Bronchial epithelial cell (primary cell): ENCODE measurements around the gene ATG12. TPM values are rescaled to one million over a fixed set of nuclear protein-coding genes. Genes with fewer than 3 reads are reported as not detected.
"Not testable (repeated sequence)": the region's sequence is repeated elsewhere in the genome, so short reads cannot be mapped to it uniquely, and the experiment has no call there.

Source experiments
- DNase-seq: peaks from one replicate; pipeline ENCODE4 v3.0.0-alpha.2; 2010; ENCODE audit warnings: low read depth
- FAIRE-seq: peaks from 2 replicates; lab custom pipeline; 2011; peaks lifted over from hg19 to GRCh38; lab: Jason Lieb, UNC
- H3K27me3 ChIP-seq: 2 replicates; pipeline ENCODE4 v1.5.1; 2011; ENCODE audit warnings: low read length; ENCODE audit not compliant: control insufficient read depth, insufficient read depth
- H3K36me3 ChIP-seq: 2 replicates; pipeline ENCODE4 v1.5.1; 2011; ENCODE audit warnings: low read length; ENCODE audit not compliant: control insufficient read depth, insufficient read depth
- H3K4me3 ChIP-seq: 2 replicates; pipeline ENCODE4 v1.5.1; 2011; ENCODE audit warnings: mild to moderate bottlenecking, low read depth, low read length, control low read depth
- total RNA-seq: library from RNA; depleted of rRNA; stranded (reverse); fragments of >200 nt; gene quantifications from 2 replicates; pipeline ENCODE4 v1.2.1, GENCODE V29; 2014
- TF ChIP-seq, protein P1 (sequence below): IDR thresholded peaks from 2 replicates; pipeline ENCODE4 v1.5.1; 2011; ENCODE audit warnings: mild to moderate bottlenecking, moderate library complexity, low read length, control low read depth, inconsistent platforms; ENCODE audit not compliant: insufficient read depth, severe bottlenecking

The ATG12 gene
- 28.8 and 45.5 TPM in 2 replicates for total RNA-seq

DNA sequence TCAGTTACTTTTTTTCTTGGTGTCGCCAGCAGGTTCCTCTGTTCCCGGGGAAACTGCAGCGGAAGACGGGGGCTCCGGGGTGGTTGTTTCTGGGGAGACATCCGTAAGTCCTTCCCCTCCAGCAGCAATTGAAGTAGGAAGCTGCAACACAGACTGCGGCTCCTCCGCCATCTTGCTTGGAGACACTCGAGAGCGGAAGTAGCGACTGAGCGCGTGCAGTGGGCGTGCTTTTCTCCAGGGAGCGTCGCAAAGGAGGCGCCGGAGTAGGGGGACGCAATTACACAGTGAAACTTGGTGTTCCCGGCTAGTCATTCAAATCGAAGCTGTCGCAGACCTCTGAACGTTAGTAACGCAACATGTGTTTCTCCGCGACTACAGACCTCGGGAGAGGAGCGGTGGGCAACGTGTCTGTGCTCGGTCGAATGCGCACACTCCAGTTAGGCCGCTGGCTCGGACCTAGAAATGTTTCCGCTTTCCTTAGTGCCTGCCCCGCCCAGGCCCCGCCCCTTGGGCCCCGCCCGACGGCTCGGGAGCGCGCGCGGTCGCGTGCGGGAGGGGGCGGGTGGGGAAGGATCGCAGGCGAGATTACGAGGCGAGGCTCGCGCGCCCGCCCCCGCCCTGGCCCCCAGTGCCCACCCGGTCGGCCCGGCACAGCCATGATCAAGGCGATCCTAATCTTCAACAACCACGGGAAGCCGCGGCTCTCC, at the start of gene ATG12, which contains the start of gene AP3S1:
Gene ATG12, minus strand, starts transcription at position 184 of the 707 bp plus-strand sequence. Its CDS starts 13 bp downstream, at position 171.
Gene AP3S1, plus strand, starts transcription at position 554 of the 707 bp plus-strand sequence. Its CDS starts 103 bp downstream, at position 657.
- TF ChIP-seq, protein P1, sequence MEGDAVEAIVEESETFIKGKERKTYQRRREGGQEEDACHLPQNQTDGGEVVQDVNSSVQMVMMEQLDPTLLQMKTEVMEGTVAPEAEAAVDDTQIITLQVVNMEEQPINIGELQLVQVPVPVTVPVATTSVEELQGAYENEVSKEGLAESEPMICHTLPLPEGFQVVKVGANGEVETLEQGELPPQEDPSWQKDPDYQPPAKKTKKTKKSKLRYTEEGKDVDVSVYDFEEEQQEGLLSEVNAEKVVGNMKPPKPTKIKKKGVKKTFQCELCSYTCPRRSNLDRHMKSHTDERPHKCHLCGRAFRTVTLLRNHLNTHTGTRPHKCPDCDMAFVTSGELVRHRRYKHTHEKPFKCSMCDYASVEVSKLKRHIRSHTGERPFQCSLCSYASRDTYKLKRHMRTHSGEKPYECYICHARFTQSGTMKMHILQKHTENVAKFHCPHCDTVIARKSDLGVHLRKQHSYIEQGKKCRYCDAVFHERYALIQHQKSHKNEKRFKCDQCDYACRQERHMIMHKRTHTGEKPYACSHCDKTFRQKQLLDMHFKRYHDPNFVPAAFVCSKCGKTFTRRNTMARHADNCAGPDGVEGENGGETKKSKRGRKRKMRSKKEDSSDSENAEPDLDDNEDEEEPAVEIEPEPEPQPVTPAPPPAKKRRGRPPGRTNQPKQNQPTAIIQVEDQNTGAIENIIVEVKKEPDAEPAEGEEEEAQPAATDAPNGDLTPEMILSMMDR = no peak
- Histone ChIP-seq H3K27me3 (no peaks in the 10 kb centered on the region), H3K4me3 (peak within 1 kb of the TSS; percentile 94), H3K36me3 (peaks cover 3% of the 10 kb centered on the region)
- FAIRE-seq = no peak
- peak; percentile 82 for DNase-seq

DNA sequence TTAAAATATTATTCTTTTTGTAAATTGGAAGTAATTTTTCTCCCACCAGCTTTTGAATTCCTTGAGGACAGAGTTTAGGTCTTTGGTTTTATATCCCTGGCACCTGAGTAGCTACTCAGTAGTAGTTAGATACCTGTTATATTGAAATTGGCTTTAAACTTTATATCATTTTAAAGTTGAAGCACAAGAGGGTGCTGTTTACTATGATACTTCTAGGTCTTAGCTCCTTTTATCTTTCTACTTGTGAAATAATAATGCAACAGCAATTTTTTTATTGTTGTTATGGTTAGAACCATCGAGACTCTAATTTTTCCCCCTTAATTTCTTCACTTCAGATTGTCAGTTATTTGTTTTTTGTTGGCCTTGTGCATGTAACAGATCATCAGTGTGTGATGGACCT, 46.7 kb upstream of the ATG12 start:
- FAIRE-seq = no peak

DNA sequence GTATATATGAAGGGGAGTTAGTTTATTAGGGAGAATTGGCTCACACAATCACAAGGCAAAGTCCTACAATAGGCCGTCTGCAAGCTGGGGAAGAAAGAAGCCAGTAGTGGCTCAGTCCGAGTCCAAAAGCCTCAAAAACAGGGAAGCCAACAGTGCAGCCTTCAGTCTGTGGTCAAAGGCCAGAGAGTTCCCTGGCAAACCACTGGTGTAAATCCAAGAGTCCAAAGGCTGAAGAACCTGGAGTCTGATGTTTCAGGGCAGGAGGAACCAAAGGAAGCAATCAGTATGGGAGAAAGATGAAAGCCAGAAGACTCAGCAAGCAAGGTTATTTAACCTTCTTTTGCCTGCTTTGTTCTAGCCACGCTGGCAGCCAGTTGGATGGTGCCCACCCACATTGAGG, 43.8 kb upstream of the ATG12 start:
- FAIRE-seq, H3K4me3 ChIP-seq, H3K36me3 ChIP-seq, H3K27me3 ChIP-seq, DNase-seq: not testable (repeated sequence)

More for the DNA sequence above, 46.7 kb upstream of the ATG12 start:
- no peaks in the 10 kb centered on the region for H3K27me3 ChIP-seq
- DNase-seq = peak; percentile 15
- no peaks in the 10 kb centered on the region for H3K36me3 ChIP-seq
- TF ChIP-seq, protein P1 = no peak
- no peak overlapping the region for H3K4me3 ChIP-seq

DNA sequence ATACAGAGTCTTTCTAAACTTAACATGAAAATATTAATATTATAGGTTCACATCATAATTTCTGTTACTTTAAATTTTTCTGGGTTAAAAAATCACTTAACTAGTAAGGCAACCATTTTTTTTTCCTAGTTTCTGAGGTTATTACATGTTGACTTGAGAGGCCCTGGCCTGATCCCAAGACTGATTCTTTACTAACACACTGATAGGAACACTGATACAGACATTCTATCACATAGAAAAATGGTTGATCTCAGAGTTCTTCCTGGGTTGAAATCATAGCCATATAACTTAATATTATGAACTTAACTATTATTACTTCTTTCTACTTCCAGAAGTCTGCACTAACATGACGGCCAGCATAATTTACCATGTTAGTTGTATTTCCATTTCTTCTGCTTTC, 43.3 kb upstream of the ATG12 start:
- FAIRE-seq = no peak
- H3K27me3 ChIP-seq = no peaks in the 10 kb centered on the region
- H3K4me3 ChIP-seq = no peak overlapping the region
- H3K36me3 ChIP-seq = no peaks in the 10 kb centered on the region
- no peak for DNase-seq
- TF ChIP-seq, protein P1 = no peak

DNA sequence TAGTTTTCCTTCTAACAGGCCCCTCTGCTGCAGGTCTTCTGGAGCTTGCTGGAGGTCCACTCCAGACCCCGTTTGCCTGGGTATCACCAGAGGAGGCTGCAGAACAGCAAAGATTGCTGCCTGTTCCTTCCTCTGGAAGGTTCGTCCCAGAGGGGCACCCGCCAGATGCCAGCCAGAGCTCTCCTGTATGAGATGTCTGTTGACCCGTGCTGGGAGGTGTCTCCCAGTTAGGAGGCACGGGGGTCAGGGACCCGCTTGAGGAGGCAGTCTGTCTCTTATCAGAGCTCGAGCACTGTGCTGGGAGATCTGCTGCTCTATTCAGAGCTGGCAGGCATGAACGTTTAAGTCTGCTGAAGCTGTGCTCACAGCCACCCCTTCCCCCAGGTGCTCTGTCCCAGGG, 41.1 kb upstream of the ATG12 start:
- not testable (repeated sequence) for FAIRE-seq, H3K4me3 ChIP-seq, H3K27me3 ChIP-seq, DNase-seq, H3K36me3 ChIP-seq

DNA sequence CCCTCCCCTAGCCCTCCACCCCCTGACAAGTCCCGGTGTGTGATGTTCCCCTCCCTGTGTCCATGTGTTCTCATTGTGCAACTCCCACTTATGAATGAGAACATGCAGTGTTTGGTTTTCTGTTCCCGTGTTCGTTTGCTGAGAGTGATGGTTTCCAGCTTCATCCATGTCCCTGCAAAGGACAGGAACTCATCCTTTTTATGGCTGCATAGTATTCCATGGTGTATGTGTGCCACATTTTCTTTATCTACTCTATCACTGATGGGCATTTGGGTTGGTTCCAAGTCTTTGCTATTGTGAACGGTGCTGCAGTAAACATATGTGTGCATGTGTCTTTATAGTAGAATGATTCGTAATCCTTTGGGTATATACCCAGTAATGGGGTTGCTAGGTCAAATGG, 36.0 kb upstream of the ATG12 start:
- not testable (repeated sequence) for DNase-seq, FAIRE-seq, H3K4me3 ChIP-seq, H3K27me3 ChIP-seq, H3K36me3 ChIP-seq

DNA sequence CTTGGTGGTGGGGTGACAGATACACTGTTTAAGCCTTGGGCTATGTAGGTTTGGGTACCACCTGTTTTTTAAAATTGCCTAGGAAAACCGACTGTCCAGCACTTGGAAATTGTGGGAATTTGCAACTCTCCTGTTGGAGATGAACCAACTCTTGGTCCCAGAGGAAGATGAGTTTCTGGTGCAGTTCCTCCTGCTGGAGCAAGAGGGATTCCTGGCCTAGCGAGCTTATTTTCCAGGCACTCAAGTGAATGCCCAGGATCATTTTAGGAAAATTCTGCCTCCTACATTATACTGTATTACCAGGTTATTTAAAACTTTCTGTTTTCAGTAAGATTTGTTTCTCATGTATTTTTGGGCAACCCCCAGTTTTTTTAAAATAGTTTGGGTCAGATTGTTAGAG, 34.1 kb upstream of the ATG12 start:
- Histone ChIP-seq H3K4me3 (no peak overlapping the region), H3K27me3 (no peaks in the 10 kb centered on the region), H3K36me3 (no peaks in the 10 kb centered on the region)
- TF ChIP-seq, protein P1 = no peak
- FAIRE-seq (no peak), DNase-seq (no peak)
